Liver (tissue), 3 donors: Measurements from ENCODE around the gene PRXL2A.

Experiments
- CTCF ChIP-seq: fragments of 150-350 bp; IDR thresholded peaks from 2 replicates; pipeline ENCODE4 v1.5.1; 2017; ENCODE audit warnings: improper control_type of control experiment, low read depth, low read length; ENCODE audit not compliant: missing input control
- FOXA1 ChIP-seq: IDR thresholded peaks from 2 replicates; pipeline ENCODE4 v1.6.1; 2016; ENCODE audit warnings: antibody characterized with exemption
- JUND ChIP-seq, 2 donors: IDR thresholded peaks; 2 replicates each; pipeline ENCODE4 v1.6.1; 2016; ENCODE audit warnings: antibody characterized with exemption in 2 of 2
- MAX ChIP-seq: IDR thresholded peaks from 2 replicates; pipeline ENCODE4 v1.6.1; 2016; ENCODE audit warnings: antibody characterized with exemption
- RAD21 ChIP-seq, 2 donors: IDR thresholded peaks; 2 replicates each; pipeline ENCODE4 v1.6.1; 2016; ENCODE audit warnings: antibody characterized with exemption in 2 of 2, mild to moderate bottlenecking in 2 of 2
- REST ChIP-seq: IDR thresholded peaks from 2 replicates; pipeline ENCODE4 v1.6.1; 2016; ENCODE audit warnings: antibody characterized with exemption, mild to moderate bottlenecking
- TAF1 ChIP-seq: conservative IDR thresholded peaks from 2 replicates; pipeline ENCODE4 v1.6.1; 2016; ENCODE audit warnings: antibody characterized with exemption, mild to moderate bottlenecking
- YY1 ChIP-seq: IDR thresholded peaks from 2 replicates; pipeline ENCODE4 v1.6.1; 2016; ENCODE audit warnings: antibody characterized with exemption, mild to moderate bottlenecking
- donor health status: healthy.
- donor health status: healthy.

- TF ChIP-seq JUND (IDR thresholded peaks at IDR 0.05) (no peak), CTCF (no peak), MAX (no peak), FOXA1 (no peak), TAF1 (no peak), YY1 (no peak), REST (no peak), RAD21 (IDR thresholded peaks at IDR 0.05) (no peak)
These were observed 56.5 kb downstream of the PRXL2A start for GRCh38 chr10:80464557-80465450.
